Sigmoid colon (tissue), 7 donors: ENCODE results near the gene IRX4. TPM values are rescaled to one million over a fixed set of nuclear protein-coding genes. Genes with fewer than 3 reads are reported as not detected.

Experiments used
- DNase-seq: peaks from one replicate; pipeline ENCODE4 v3.0.0-alpha.2; 2019
- H3K27ac ChIP-seq, 4 donors: fragments of 200-600 bp; sonication (generic); one replicate each; pipeline ENCODE4 v1.5.1; 2016 to 2019; ENCODE audit warnings: mild to moderate bottlenecking in 1 of 4
- H3K27me3 ChIP-seq, 3 donors: fragments of 200-600 bp; sonication (generic); one replicate each; pipeline ENCODE4 v1.5.1; 2019; ENCODE audit warnings: mild to moderate bottlenecking in 1 of 3
- H3K36me3 ChIP-seq, 4 donors: fragments of 200-600 bp; sonication (generic); one replicate each; pipeline ENCODE4 v1.5.1; 2016 to 2019
- H3K4me1 ChIP-seq, 4 donors: fragments of 200-600 bp; sonication (generic); one replicate each; pipeline ENCODE4 v1.5.1; 2017 to 2019
- H3K4me3 ChIP-seq, 4 donors: fragments of 200-600 bp; sonication (generic); one replicate each; pipeline ENCODE4 v1.5.1; 2017 to 2019; ENCODE audit warnings: mild to moderate bottlenecking in 2 of 4, moderate library complexity in 1 of 4
- H3K9me3 ChIP-seq, 4 donors: fragments of 200-600 bp in 3 of 4; sonication (generic) in 3 of 4; one replicate each; pipeline versions ENCODE4 v1.5.1 to v1.6.1; 2013 to 2019
- CTCF ChIP-seq, 4 experiments: fragments of 450-650 bp in 3 of 4; fragments of 200-600 bp in 1 of 4; IDR thresholded peaks; one replicate each; pipeline ENCODE4 v1.5.1; 2016 to 2019; ENCODE audit warnings: antibody characterized with exemption in 4 of 4, mild to moderate bottlenecking in 3 of 4, moderate library complexity in 2 of 4
- EP300 ChIP-seq, 4 donors: sonication (generic); formaldehyde crosslinking; IDR thresholded peaks; one replicate each; pipeline ENCODE4 v1.6.1; 2017; ENCODE audit warnings: antibody characterized with exemption in 4 of 4
- POLR2A ChIP-seq, 2 donors: fragments of 450-650 bp; IDR thresholded peaks; one replicate each; pipeline ENCODE4 v1.6.1; 2016; ENCODE audit warnings: antibody characterized with exemption in 2 of 2, mild to moderate bottlenecking in 2 of 2, moderate library complexity in 2 of 2
- POLR2AphosphoS5 ChIP-seq, 4 donors: sonication (generic); formaldehyde crosslinking; IDR thresholded peaks; one replicate each; pipeline ENCODE4 v1.6.1; 2017; ENCODE audit warnings: antibody characterized with exemption in 4 of 4
- WGBS, 2 donors: extraction: QIAGEN DNeasy Blood & Tissue Kit; methylation state at CpG; one replicate each; pipeline ENCODE4 v1.1.7; 2013; 5-methylcytosine and 5-hydroxymethylcytosine counted together
- intact Hi-C: fragments of 100-400 bp; cut with DNase I; formaldehyde crosslinking; loops from one replicate; pipeline ENCODE4 v1.15.1; 2023
- polyA plus RNA-seq, 3 donors: library from polyadenylated mRNA; stranded (reverse); fragments of 200-250 nt; gene quantifications; one replicate each; pipeline ENCODE4 v1.2.3, GENCODE V29; 2013
- total RNA-seq, 4 donors: library from RNA; depleted of rRNA; stranded (reverse); fragments of >200 nt; gene quantifications; one replicate each; pipeline ENCODE4 v1.1.0, GENCODE V29; 2016
- donor health status: healthy with polysubstance abuse.
- donor health status: Bipolar disorder and iron deficiency.
- donor health status: healthy.

IRX4 gene
- total and polyA plus RNA-seq, 7 donors, result 0.06 TPM; not detected in 6

GRCh38 chr5:1910081-1910760 is 27.5 kb upstream of the IRX4 start:
- TF ChIP-seq CTCF (IDR thresholded peaks at IDR 0.05), result no peak
- WGBS, 2 donors, result 88 to 91% methylated on average over 31 of the region's 31 CpGs
- no peaks in the 10 kb centered on the region for H3K4me1 ChIP-seq
- H3K27me3 ChIP-seq, result no peaks in the 10 kb centered on the region
- no peak overlapping the region for H3K4me3 ChIP-seq
- peaks cover 0 to 10% (median 1%) of the 10 kb centered on the region in 4 donors for H3K9me3 ChIP-seq
- no peak overlapping the region for H3K27ac ChIP-seq
- H3K36me3 ChIP-seq, result no peaks in the 10 kb centered on the region
- intact Hi-C loops, result no loop called here
- peak; percentile 53 for DNase-seq

- no peaks in the 10 kb centered on the region for H3K4me1 ChIP-seq
- no peak overlapping the region for H3K27ac ChIP-seq
- 89 to 90% methylated on average over 15 of the region's 15 CpGs for WGBS, 2 donors
- peaks cover 0 to 9% (median 1%) of the 10 kb centered on the region in 4 donors for H3K9me3 ChIP-seq
- peak; percentile 50 for DNase-seq
- no peaks in the 10 kb centered on the region for H3K36me3 ChIP-seq
- peaks cover 0 to 4% (median 0%) of the 10 kb centered on the region in 3 donors for H3K27me3 ChIP-seq
- intact Hi-C loops, result no loop called here
- H3K4me3 ChIP-seq, result no peak overlapping the region
- TF ChIP-seq POLR2A (IDR thresholded peaks at IDR 0.05), result no peak
- no peak for TF ChIP-seq CTCF (IDR thresholded peaks at IDR 0.05)
- TF ChIP-seq POLR2AphosphoS5 (IDR thresholded peaks at IDR 0.05), result no peak
- no peak for TF ChIP-seq EP300 (IDR thresholded peaks at IDR 0.05)
Observed at GRCh38 chr5:1909346-1909985, 26.7 kb upstream of the IRX4 start.

DNA sequence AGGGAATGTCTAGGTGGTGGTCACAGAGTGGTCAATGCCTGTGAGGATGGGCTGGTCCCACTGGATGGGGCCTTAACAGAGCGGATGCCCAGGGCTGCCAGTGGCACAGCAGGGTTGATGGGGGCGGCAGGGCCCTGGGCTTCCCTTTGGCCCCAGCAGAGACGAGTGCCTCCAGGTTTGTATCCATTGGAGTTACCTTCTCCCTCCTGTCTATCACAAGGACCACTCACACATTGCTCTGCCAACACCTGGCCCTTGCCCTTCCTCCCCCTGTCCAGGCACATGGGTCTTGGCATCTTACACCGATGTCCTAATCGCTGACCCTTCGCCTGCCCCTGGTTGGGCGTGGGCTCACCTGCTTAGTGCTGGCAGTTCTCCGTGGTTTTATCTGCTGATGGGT is 26.2 kb upstream of the IRX4 start:
- DNase-seq, result peak; percentile 41
- TF ChIP-seq POLR2AphosphoS5 (IDR thresholded peaks at IDR 0.05) (no peak), CTCF (IDR thresholded peaks at IDR 0.05) (no peak), POLR2A (IDR thresholded peaks at IDR 0.05) (no peak), EP300 (IDR thresholded peaks at IDR 0.05) (no peak)
- Histone ChIP-seq H3K27ac (no peak overlapping the region), H3K4me3 (no peak overlapping the region), H3K4me1 (no peaks in the 10 kb centered on the region), H3K9me3 (peaks cover 0 to 6% (median under 1%) of the 10 kb centered on the region in 4 donors), H3K27me3 (peaks cover 0 to 8% (median 0%) of the 10 kb centered on the region in 3 donors), H3K36me3 (no peaks in the 10 kb centered on the region)
- whole genome bisulfite sequencing, 2 donors, result 82 to 88% methylated on average over 8 of the region's 8 CpGs
- intact Hi-C loops, result no loop called here

DNA sequence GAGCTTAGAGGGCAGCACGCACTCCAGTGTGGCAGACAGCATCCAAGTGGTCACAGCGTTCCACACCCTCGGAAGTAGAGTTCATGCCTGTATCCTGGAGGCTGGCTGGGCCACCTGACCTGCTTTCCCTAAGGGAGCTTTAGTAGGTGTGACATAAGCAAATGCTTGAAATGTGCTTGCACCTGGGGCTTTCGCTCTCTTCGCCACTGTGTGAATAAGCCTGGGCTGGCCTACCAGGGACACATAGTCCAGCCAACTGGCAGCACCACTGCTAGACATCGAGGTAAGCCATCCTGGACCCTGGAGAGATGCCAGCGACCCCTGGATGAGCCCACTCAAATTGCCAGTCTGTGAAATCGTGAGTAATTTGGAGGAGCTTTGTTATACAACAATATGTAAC is 24.9 kb upstream of the IRX4 start:
- no peak for TF ChIP-seq CTCF (IDR thresholded peaks at IDR 0.05)
- TF ChIP-seq EP300 (IDR thresholded peaks at IDR 0.05), result no peak
- TF ChIP-seq POLR2AphosphoS5 (IDR thresholded peaks at IDR 0.05), result no peak
- no peak for TF ChIP-seq POLR2A (IDR thresholded peaks at IDR 0.05)
- WGBS, 2 donors, result 60 to 79% methylated on average over 8 of the region's 8 CpGs
- peak; percentile 55 for DNase-seq
- no peak overlapping the region for H3K4me3 ChIP-seq
- intact Hi-C loops, result no loop called here
- H3K4me1 ChIP-seq, result no peaks in the 10 kb centered on the region
- no peaks in the 10 kb centered on the region for H3K36me3 ChIP-seq
- H3K27me3 ChIP-seq, result peaks cover 0 to 8% (median 0%) of the 10 kb centered on the region in 3 donors
- peaks cover 0 to 6% (median under 1%) of the 10 kb centered on the region in 4 donors for H3K9me3 ChIP-seq
- no peak overlapping the region for H3K27ac ChIP-seq
